AML-193 (cell line): ENCODE results near the gene SLC19A1.
A peak's percentile ranks its signal among the peaks of the same experiment; 100 is the strongest.

Experiments used
- DNase-seq, 2 experiments: peaks; one replicate each; lab custom pipeline; 2025; lab: John Stamatoyannopoulos, UW

Gene SLC19A1

GRCh38 chr21:45542242-45542666, at the start of gene SLC19A1:
Gene SLC19A1, minus strand, starts transcription at chr21:45542440. Its CDS starts 4,481 bp downstream, at chr21:45537959.
- peak; percentile 13 to 32 for DNase-seq

- DNase-seq: no peak
These were observed 49.5 kb upstream of the SLC19A1 start for GRCh38 chr21:45591619-45592207.

DNA sequence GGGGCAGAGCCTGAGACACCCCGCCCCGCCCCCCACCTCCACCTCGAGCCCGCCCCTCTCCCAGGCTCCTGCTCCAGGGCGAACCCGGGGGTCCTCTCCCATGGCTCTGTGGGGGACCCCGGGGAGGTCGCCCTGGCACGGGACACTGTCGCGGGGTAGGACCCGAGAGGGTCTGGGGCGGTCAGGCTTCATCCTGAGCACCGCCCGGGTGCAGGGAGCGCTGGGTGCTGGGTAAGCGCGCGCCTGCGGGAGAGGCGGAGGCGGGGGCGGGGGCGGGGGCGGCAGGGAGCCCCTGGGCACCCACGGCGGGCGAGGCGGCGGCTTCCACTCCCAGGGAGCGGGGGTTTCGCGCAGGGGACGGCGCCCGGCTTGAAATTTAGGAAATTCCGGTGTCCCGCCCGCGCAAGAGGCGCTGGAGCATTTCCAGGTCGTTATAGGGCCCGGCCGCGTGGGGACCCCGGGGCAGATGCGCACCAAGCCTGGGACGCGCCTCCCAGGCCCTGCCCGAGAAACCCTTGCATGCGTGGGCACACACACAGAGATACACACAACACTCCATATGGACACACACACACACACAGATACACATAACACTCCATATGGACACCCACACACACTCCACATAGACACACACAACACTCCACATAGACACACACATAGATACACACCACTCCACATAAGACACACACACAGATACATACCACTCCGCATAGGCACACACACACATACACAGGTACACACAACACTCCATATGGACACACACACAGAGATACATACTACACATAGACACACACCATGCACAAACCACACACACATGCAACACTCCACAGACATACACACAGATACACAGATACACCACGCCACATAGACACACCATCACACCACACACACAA, 48.7 kb upstream of the SLC19A1 start:
- no peak for DNase-seq

- no peak for DNase-seq
These were observed 48.0 kb upstream of the SLC19A1 start for GRCh38 chr21:45590246-45590725.

DNA sequence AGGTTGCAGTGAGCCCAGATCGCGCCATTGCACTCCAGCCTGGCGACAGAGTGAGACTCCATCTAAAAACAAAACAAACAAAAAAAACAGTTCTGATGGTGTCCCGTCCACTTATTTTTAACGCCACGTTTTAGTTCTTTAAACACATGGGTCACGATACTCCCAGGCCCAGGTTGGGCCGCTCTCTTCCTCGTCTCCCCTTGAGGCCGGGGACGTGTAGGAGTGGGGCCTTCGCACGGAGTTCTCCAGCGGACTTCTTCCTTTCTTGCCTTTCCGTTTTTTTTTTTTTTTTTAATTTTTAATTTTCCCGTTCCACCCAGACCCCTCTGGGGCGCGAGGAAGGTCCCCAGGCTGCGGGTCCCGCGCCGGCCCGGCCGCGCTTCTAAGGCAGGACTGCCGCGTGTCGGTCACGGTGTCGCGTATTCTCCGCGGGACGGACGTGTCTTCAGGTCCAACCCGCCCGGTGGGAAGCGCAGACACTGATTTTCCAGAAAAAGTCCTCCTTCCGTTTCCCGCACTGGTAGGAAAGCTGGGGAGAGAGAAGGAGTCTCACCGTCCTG, 47.5 kb upstream of the SLC19A1 start:
- DNase-seq: no peak

DNA sequence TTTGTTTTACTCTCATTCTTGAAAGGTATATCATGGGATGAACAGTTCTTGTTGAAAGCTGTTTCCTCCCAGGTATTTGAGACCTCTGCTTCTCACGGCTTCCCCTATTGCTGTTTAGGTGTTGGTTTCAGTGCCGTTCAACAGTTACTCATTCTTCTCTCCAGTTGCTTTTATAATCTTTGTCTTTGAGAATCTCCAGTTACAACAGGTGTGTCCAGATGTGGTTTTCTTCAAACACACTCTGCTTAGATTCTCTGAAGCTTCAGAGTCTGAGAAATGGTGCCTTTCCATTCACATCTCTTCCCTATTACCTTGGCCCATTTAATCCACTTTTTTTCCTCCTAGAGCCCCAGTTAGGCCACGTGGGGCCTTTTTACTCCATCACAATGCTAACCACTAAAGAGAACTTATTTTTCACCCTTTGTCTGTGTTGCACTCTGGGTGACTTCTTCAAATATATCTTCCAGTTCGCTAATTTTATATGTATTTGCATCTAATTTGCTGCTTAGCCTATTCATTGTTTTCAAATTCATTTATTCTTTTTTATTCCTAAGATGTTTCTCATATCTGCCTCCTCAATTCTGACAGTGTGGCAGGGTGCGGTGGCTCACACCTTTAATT, 46.7 kb upstream of the SLC19A1 start:
- no peak for DNase-seq

DNA sequence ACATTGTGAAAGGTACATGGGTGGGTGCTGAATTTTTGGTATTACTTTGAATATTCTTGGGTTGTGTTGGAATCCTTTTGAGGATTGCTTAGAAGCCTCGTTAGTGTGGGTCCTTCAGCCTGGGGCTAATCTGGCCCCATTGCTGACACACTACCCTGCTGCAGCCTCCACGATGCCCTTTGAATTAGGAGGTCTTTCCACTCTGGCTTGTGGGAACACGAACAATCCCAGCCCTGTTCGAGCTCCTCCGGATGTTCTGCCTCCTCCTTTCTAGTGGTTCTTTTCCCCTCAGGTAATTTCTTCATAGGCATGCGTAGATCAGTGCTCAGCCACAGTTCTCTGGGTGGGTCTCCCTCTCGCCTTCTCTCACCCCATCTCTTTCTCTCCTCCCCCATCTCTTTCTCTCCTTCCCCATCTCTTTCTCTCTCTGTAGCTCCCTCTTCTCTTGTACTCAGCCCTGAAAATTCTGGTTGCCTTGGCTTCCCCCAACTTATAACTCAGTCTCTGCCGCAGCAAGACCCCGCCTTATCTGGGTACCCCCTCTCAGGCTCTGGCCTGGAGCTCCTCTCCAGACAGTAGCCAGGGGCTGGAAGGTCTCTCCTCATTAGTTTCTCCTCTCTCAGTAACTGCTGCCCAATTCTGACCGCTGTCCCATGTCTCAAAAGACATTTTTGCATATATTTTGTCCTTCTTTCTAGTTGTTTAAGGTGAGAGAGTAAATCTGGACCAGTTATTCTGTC, 46.0 kb upstream of the SLC19A1 start:
- no peak for DNase-seq

GRCh38 chr21:45586289-45586858, 44.1 kb upstream of the SLC19A1 start:
- DNase-seq: no peak

DNA sequence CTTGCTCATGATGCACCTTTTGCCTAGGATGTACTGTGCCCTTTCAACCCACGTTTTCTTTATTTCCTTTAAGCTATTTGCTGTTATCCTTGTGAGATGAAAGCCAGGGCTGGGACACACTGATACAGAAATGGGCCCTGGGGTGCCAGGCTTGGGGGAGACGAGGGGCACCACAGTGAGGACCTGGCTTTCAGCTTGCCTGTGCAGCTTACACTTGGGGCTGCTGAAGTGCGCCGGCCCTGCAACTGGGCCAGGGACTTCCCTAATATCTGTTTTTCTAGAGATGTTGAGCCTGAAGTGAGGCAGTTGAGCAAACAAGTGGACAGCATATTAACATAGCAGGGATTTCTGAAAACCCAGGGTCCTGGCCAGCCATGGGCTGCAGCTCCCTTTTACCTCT, 42.5 kb upstream of the SLC19A1 start:
- no peak for DNase-seq

- no peak for DNase-seq
These were observed 41.7 kb upstream of the SLC19A1 start for GRCh38 chr21:45583831-45584509.

DNA sequence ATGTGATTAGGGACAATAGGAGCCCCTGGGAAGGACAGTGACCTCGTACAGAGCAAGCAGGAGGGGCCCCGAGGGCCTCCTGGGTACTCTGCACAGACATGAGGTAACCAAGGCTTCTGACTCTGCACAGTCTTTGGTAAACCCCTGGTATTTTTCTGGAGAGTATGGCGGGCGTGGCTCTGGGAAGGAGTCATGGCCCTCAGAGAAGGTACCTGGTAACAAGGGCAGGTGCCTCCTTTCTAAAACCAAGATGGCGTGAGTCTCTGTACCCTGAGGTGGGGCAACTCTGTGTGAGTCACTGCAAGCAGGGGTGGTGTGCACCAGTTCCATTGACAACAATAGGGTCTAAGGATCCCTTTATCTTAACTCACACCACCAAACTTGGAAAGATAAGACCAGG, 39.9 kb upstream of the SLC19A1 start:
- no peak for DNase-seq

DNA sequence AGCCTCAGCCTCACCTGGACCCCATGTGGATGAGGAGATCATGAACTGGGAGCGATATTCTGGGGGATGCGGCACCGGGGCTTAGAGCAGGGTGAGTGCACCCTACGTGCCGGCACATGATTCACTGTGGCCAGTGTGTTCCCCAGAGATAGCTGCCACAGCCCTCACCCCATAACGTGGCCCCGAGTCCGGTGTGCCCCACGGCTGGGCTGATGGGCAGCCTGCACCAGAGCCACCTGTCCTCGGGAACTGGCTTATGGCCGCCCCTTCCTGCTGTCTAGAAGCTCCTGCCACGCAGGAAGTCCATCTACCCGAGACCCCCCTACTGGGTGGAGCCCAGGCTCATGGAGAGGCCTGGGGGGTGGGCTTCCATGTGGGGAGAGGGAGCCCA, 39.1 kb upstream of the SLC19A1 start:
- no peak for DNase-seq

DNA sequence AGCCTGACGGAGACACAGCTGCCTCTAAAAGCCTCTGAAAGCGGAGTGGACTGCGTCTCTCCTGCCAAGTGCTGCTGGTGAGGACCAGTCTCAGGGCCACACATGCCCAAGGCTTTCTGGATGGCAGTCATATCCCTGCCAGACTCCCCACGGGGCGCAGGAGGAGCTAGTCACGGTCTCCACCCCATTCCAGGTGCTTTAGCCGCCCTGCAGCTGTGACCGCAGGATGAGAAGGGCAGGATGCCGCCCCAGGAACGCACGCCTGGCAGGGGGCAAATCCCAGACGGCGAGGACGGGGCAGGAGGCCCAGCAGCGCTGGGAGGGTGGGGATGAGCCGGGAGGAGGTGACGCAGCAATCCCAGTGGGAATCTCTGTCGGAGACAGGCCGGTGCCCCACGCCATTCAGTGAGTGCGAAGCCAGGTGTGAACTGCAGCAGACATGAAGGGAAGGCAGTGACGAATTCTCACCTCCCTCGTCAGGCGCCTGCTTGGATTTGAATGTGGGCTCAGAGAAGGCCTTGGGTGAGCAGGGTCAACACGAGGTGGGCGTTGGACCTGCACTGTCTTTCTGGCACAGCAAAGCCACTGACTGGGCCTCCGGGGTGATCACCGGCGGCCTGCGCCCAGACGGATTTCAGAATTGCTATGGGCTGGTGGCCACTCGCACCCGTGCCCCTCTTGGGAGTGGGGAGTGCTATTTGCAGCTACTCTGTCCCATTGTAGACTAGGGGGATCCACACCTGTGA, 38.5 kb upstream of the SLC19A1 start:
- DNase-seq: no peak

DNA sequence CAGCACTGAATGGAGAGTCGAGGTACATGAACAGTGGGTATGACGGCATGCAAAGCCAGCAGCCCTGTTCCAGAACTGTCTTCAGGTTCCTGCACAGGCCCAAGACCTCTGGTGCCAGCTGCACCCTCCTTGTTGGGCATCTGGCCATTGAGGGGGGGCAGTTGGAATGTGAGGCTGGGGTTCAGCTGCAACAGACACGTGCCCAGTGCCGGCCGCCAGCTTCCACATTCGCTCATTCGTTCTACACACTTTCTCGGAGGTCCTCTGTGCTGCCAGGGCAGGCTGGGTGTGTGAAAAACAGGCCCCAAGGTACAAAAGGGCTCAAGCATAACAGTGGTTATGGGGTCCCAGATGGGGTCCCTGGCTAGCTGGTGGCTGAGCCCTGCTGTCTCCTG, 37.9 kb upstream of the SLC19A1 start:
- DNase-seq: no peak

DNA sequence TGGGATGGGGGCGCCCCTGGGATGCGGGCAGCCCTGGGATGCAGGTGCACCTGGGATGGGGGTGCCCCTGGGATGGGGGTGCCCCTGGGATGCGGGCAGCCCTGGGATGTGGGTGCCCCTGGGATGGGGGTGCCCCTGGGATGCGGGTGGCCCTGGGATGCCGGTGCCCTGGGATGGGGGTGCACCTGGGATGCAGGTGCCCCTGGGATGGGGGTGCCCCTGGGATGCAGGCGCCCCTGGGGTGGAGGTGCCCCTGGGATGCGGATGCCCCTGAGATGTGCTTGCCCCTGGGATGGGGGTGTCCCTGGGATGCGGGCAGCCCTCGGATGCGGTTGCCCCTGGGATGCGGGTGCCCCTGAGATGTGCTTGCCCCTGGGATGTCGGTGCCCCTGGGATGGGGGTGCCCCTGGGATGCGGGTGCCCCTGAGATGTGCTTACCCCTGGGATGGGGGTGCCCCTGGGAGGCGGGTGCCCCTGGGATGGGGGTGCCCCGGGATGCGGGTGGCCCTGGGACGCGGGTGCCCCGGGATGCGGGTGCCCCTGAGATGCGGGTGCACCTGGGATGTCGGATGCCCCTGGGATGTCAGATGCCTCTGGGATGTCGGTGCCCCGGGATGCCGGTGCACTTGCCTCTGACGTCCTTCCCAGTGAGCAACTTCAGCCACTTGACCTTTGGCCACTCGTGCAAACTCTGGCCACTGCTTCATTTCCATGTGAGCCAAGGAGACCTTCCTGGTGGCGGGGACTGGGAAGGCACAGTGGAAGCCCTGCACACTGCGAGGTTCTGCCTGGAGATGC, 37.3 kb upstream of the SLC19A1 start:
- no peak for DNase-seq

GRCh38 chr21:45578811-45579381, 36.7 kb upstream of the SLC19A1 start:
- no peak for DNase-seq

GRCh38 chr21:45578176-45578801, 36.0 kb upstream of the SLC19A1 start:
- DNase-seq: no peak

DNA sequence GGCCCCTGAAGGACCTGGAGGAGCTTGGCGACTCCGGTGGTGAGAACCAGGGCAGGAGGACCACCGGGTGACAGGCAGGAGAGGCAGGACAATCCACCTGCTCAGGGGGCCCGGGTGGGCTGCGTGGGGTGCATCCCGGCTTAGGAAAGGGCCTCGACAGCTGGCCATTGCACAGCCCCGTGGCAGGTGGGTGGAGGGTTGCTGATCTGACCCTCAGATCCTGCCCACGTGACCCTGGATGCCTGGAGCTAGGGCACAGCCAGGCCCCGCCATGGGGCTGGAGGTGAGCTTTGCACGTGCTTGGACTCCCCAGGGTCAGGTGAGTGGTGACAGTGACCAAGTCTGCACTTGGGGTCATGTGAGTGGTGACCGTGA, 35.5 kb upstream of the SLC19A1 start:
- no peak for DNase-seq
